Panc1 (cell line): ENCODE measurements around the gene TIGD3.

ENCODE experiments used
- POLR2AphosphoS5 ChIP-seq: IDR thresholded peaks from 2 replicates; pipeline ENCODE4 v1.6.1; 2012; ENCODE audit warnings: mild to moderate bottlenecking, low read depth, low read length, moderate library complexity
- SIN3A ChIP-seq: IDR thresholded peaks from 2 replicates; pipeline ENCODE4 v1.6.1; 2012; ENCODE audit warnings: low read depth, mild to moderate bottlenecking, low read length, moderate library complexity, borderline replicate concordance; ENCODE audit not compliant: insufficient read depth
- TCF7L2 ChIP-seq: IDR thresholded peaks from 2 replicates; pipeline ENCODE4 v1.6.1; 2011; ENCODE audit warnings: mild to moderate bottlenecking, low read depth, low read length, inconsistent platforms
- TF ChIP-seq, protein P1 (sequence below): fragments of 450-650 bp; IDR thresholded peaks from 2 replicates; pipeline ENCODE4 v1.5.1; 2017; ENCODE audit warnings: mild to moderate bottlenecking
- TF ChIP-seq, protein P2 (sequence below), 2 experiments: IDR thresholded peaks; 2 replicates each; pipeline ENCODE4 v1.6.1; 2011 to 2012; ENCODE audit warnings: low read depth in 2 of 2, control low read depth in 1 of 2, low read length in 1 of 2, mild to moderate bottlenecking in 1 of 2, moderate library complexity in 1 of 2; ENCODE audit not compliant: insufficient read depth in 1 of 2

DNA sequence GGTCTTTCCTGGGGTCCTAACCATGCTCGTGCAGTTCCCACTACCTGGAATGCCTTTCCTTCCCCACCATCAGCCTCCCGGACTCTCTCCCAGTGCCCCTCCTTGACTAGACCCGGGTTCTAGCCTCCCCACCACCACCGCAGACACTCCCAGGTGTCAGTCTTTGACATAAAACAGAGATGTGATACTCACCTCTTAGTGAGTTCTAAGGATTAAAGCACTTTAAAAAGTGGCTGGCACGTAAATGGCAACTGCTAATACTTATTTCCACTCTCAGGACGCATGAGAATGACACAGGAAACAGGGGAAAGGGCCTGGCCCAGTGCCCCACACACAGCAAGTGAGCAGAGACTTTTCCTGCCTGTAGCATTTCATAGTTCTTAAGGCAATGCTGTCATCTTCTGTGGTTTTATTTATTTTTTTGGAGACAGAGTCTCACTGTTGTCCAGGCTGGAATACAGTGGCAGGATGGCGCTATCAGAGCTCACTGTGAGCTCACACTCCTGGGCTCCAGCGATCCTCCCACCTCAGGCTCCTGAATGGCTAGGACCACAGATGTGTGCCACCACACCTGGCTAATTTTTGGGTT, 29.8 kb downstream of the TIGD3 start:
- TF ChIP-seq, protein P1, sequence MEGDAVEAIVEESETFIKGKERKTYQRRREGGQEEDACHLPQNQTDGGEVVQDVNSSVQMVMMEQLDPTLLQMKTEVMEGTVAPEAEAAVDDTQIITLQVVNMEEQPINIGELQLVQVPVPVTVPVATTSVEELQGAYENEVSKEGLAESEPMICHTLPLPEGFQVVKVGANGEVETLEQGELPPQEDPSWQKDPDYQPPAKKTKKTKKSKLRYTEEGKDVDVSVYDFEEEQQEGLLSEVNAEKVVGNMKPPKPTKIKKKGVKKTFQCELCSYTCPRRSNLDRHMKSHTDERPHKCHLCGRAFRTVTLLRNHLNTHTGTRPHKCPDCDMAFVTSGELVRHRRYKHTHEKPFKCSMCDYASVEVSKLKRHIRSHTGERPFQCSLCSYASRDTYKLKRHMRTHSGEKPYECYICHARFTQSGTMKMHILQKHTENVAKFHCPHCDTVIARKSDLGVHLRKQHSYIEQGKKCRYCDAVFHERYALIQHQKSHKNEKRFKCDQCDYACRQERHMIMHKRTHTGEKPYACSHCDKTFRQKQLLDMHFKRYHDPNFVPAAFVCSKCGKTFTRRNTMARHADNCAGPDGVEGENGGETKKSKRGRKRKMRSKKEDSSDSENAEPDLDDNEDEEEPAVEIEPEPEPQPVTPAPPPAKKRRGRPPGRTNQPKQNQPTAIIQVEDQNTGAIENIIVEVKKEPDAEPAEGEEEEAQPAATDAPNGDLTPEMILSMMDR: no peak
- TF ChIP-seq POLR2AphosphoS5 (no peak), TCF7L2 (no peak), SIN3A (no peak)
- TF ChIP-seq, protein P2, sequence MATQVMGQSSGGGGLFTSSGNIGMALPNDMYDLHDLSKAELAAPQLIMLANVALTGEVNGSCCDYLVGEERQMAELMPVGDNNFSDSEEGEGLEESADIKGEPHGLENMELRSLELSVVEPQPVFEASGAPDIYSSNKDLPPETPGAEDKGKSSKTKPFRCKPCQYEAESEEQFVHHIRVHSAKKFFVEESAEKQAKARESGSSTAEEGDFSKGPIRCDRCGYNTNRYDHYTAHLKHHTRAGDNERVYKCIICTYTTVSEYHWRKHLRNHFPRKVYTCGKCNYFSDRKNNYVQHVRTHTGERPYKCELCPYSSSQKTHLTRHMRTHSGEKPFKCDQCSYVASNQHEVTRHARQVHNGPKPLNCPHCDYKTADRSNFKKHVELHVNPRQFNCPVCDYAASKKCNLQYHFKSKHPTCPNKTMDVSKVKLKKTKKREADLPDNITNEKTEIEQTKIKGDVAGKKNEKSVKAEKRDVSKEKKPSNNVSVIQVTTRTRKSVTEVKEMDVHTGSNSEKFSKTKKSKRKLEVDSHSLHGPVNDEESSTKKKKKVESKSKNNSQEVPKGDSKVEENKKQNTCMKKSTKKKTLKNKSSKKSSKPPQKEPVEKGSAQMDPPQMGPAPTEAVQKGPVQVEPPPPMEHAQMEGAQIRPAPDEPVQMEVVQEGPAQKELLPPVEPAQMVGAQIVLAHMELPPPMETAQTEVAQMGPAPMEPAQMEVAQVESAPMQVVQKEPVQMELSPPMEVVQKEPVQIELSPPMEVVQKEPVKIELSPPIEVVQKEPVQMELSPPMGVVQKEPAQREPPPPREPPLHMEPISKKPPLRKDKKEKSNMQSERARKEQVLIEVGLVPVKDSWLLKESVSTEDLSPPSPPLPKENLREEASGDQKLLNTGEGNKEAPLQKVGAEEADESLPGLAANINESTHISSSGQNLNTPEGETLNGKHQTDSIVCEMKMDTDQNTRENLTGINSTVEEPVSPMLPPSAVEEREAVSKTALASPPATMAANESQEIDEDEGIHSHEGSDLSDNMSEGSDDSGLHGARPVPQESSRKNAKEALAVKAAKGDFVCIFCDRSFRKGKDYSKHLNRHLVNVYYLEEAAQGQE (IDR thresholded peaks at IDR 0.05; ENCODE audit: insufficient read depth in 1 of 2, low read depth in 2 of 2, low read length in 1 of 2): no peak
